Brain microvascular endothelial cell (primary cell): ENCODE data around the gene ELMO3.

Experiments
- DNase-seq: peaks from one replicate; pipeline ENCODE4 v3.0.0-alpha.2; 2020
- H3K27ac ChIP-seq: fragments of 250-450 bp; sonication (Bioruptor Pico); 2 replicates; pipeline ENCODE4 v1.5.1; 2020; ENCODE audit warnings: mild to moderate bottlenecking, moderate library complexity
- H3K27me3 ChIP-seq: fragments of 250-450 bp; sonication (Bioruptor Pico); replicated peaks from 2 replicates; pipeline ENCODE4 v1.5.1; 2020; ENCODE audit warnings: mild to moderate bottlenecking
- H3K36me3 ChIP-seq: fragments of 250-450 bp; sonication (Bioruptor Pico); replicated peaks from 2 replicates; pipeline ENCODE4 v1.5.1; 2020; ENCODE audit warnings: mild to moderate bottlenecking
- H3K4me3 ChIP-seq: 2 replicates; pipeline ENCODE4 v1.5.1; 2011; ENCODE audit warnings: low read depth, mild to moderate bottlenecking, control low read depth, low read length, moderate library complexity
- CTCF ChIP-seq: IDR thresholded peaks from 2 replicates; pipeline ENCODE4 v1.5.1; 2011; ENCODE audit warnings: low read depth, mild to moderate bottlenecking, moderate library complexity, low read length, control low read depth, inconsistent platforms; ENCODE audit errors: missing control alignments
- in situ Hi-C: cut with HindIII; loops from 2 replicates; pipeline ENCODE4 v1.10.0; 2017; ENCODE audit warnings: low sequenced_read_pairs, low pct_ligation_motif_present

Gene ELMO3

DNA sequence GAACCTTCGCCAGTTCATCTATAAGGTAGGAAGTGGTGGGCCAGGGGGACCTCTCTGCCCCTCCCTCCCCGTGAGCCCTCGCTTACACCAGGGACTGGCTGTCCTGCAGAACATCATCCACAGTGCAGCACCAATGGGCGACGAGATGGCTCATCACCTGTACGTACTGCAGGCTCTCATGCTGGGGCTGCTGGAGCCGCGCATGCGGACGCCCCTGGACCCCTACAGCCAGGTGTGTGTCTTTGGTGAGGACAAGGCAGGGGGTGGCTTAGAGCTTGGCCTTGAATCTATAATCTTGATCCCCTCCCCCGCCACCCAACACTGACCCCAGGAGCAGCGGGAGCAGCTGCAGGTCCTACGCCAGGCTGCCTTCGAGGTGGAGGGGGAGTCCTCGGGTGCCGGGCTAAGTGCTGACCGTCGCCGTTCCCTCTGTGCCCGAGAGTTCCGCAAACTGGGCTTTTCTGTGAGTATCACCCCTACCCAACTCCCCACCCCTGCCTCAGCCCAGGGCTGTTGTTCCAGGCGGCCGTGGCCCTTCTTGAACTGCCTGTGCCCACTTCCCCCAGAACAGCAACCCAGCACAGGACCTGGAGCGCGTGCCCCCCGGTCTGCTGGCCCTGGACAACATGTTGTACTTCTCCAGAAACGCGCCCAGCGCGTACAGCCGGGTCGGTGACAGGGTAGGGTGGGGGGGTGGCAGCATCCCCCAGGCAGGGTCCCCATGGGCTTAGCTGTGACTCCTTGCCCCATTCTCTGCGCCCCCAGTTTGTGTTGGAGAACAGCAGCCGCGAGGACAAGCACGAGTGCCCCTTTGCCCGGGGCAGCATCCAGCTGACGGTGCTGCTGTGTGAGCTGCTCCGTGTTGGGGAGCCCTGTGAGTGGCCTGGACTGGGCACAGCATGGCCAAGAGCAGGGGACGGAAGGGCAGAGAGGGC is 2.7 kb downstream of the ELMO3 start:
- H3K27me3 ChIP-seq: no peaks in the 10 kb centered on the region
- TF ChIP-seq CTCF: no peak

GRCh38 chr16:67202426-67202825 is 3.5 kb downstream of the ELMO3 start:
- H3K36me3 ChIP-seq: peaks cover 31% of the 10 kb centered on the region
- H3K27ac ChIP-seq: no peak overlapping the region
- no peak for TF ChIP-seq CTCF
- no peak overlapping the region for H3K4me3 ChIP-seq
- H3K27me3 ChIP-seq: no peaks in the 10 kb centered on the region
- in situ Hi-C loops: no loop called here
- no peak for DNase-seq

More for the DNA sequence above, 2.7 kb downstream of the ELMO3 start:
- Histone ChIP-seq H3K27ac (no peak overlapping the region), H3K4me3 (no peak overlapping the region), H3K36me3 (peaks cover 39% of the 10 kb centered on the region)
- in situ Hi-C loops: no loop called here
- DNase-seq: no peak

- in situ Hi-C loops: no loop called here
- no peak for DNase-seq
- H3K36me3 ChIP-seq: peaks cover 25% of the 10 kb centered on the region
These were observed 4.1 kb downstream of the ELMO3 start for GRCh38 chr16:67202956-67203493.

GRCh38 chr16:67204076-67204475 is 5.1 kb downstream of the ELMO3 start:
- TF ChIP-seq CTCF: no peak
- H3K36me3 ChIP-seq: peaks cover 20% of the 10 kb centered on the region
- no peak overlapping the region for H3K27ac ChIP-seq
- in situ Hi-C loops: no loop called here
- no peak overlapping the region for H3K4me3 ChIP-seq
- no peaks in the 10 kb centered on the region for H3K27me3 ChIP-seq
- no peak for DNase-seq

More at GRCh38 chr16:67202956-67203493, 4.1 kb downstream of the ELMO3 start:
- no peak overlapping the region for H3K27ac ChIP-seq
- H3K27me3 ChIP-seq: no peaks in the 10 kb centered on the region
- TF ChIP-seq CTCF: no peak
- no peak overlapping the region for H3K4me3 ChIP-seq

GRCh38 chr16:67206129-67206837 is 7.4 kb downstream of the ELMO3 start:
- in situ Hi-C loops: no loop called here
- TF ChIP-seq CTCF: no peak
- DNase-seq: no peak
- H3K4me3 ChIP-seq: no peak overlapping the region
- peaks cover 17% of the 10 kb centered on the region for H3K36me3 ChIP-seq
- no peaks in the 10 kb centered on the region for H3K27me3 ChIP-seq
- H3K27ac ChIP-seq: no peak overlapping the region
